ENCODE data around the gene HAGHL.

HAGHL gene

GRCh38 chr16:776824-777223 lies 49.9 kb downstream of the HAGHL start:
- DNase-seq = no peak

- no peak for DNase-seq
Measured at GRCh38 chr16:777826-778225, 50.9 kb downstream of the HAGHL start.

GRCh38 chr16:778447-778846 lies 51.5 kb downstream of the HAGHL start:
- no peak for DNase-seq

GRCh38 chr16:778909-779527 lies 52.1 kb downstream of the HAGHL start:
- no peak for DNase-seq
